ENCODE measurements around the gene RALGAPA2.

- no peak for TF ChIP-seq CTCF (conservative IDR thresholded peaks at IDR 0.05 in 1 of 2, IDR thresholded peaks at IDR 0.05 in 1 of 2; ENCODE audit: low read depth in 1 of 2, low read length in 2 of 2)
- TF ChIP-seq EZH2 (IDR thresholded peaks at IDR 0.05; ENCODE audit: low read length, missing control alignments): no peak
Measured at GRCh38 chr20:20405623-20406022, 306.8 kb downstream of the RALGAPA2 start.
